ENCODE results near the gene ACTL8. TPM values are rescaled to one million over a fixed set of nuclear protein-coding genes. Genes with fewer than 3 reads are reported as not detected.

Gene ACTL8
- polyA plus RNA-seq, 1 donor (not counting 4 experiments of a cell fraction or from before 2014, with no cell fraction given), result not detected

- H4K20me1 ChIP-seq (ENCODE audit: control insufficient read depth, extremely low read depth, insufficient read depth, low read length), result no peaks in the 10 kb centered on the region
- no peak overlapping the region for H2AFZ ChIP-seq (ENCODE audit: control insufficient read depth, low read length)
- DNase-seq (ENCODE audit: low read depth, low spot score) (no peak), FAIRE-seq (no peak)
- no peaks in the 10 kb centered on the region for H3K79me2 ChIP-seq (ENCODE audit: control insufficient read depth, insufficient read depth, low read length)
- H3K9ac ChIP-seq (ENCODE audit: control insufficient read depth, extremely low read depth, insufficient read depth, low read length), result no peak overlapping the region
- H3K4me1 ChIP-seq (ENCODE audit: control insufficient read depth, extremely low read depth, insufficient read depth, low read length), result no peaks in the 10 kb centered on the region
- no peak overlapping the region for H3K27ac ChIP-seq (ENCODE audit: control insufficient read depth, insufficient read depth, low read length)
- H3K4me2 ChIP-seq (ENCODE audit: control insufficient read depth, extremely low read depth, insufficient read depth, low read depth, low read length), result no peak overlapping the region
- TF ChIP-seq EZH2 (IDR thresholded peaks at IDR 0.05; ENCODE audit: low read length), result no peak
- TF ChIP-seq, protein P1, sequence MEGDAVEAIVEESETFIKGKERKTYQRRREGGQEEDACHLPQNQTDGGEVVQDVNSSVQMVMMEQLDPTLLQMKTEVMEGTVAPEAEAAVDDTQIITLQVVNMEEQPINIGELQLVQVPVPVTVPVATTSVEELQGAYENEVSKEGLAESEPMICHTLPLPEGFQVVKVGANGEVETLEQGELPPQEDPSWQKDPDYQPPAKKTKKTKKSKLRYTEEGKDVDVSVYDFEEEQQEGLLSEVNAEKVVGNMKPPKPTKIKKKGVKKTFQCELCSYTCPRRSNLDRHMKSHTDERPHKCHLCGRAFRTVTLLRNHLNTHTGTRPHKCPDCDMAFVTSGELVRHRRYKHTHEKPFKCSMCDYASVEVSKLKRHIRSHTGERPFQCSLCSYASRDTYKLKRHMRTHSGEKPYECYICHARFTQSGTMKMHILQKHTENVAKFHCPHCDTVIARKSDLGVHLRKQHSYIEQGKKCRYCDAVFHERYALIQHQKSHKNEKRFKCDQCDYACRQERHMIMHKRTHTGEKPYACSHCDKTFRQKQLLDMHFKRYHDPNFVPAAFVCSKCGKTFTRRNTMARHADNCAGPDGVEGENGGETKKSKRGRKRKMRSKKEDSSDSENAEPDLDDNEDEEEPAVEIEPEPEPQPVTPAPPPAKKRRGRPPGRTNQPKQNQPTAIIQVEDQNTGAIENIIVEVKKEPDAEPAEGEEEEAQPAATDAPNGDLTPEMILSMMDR (optimal IDR thresholded peaks at IDR 0.05 in 1 of 3, IDR thresholded peaks at IDR 0.05 in 1 of 3, conservative IDR thresholded peaks at IDR 0.05 in 1 of 3; ENCODE audit: extremely low read depth in 1 of 3, insufficient read depth in 2 of 3, low read length in 3 of 3), result no peak
- no peaks in the 10 kb centered on the region for H3K36me3 ChIP-seq (ENCODE audit: control insufficient read depth in 2 of 2, extremely low read depth in 1 of 2, insufficient read depth in 2 of 2, low read length in 2 of 2)
- H3K4me3 ChIP-seq (ENCODE audit: control insufficient read depth in 2 of 3, extremely low read depth in 1 of 3, insufficient read depth in 2 of 3, low read depth in 1 of 3, low read length in 3 of 3), result no peak overlapping the region
- H3K9me3 ChIP-seq (ENCODE audit: control insufficient read depth, low read depth, low read length), result no peaks in the 10 kb centered on the region
- no peaks in the 10 kb centered on the region for H3K27me3 ChIP-seq (ENCODE audit: control insufficient read depth, extremely low read depth, insufficient read depth, low read length)
- no peaks in the 10 kb centered on the region for H3K9me1 ChIP-seq (ENCODE audit: control insufficient read depth, extremely low read depth, insufficient read depth, low read length)
- dilution Hi-C loops (cut with MboI; ENCODE audit: extremely low pct_ligation_motif_present, low sequenced_read_pairs), result no loop called here
Observed at GRCh38 chr1:17765444-17766411, 10.6 kb downstream of the ACTL8 start.

GRCh38 chr1:17768651-17769241, 13.6 kb downstream of the ACTL8 start:
- Histone ChIP-seq H2AFZ (ENCODE audit: control insufficient read depth, low read length) (no peak overlapping the region), H3K79me2 (ENCODE audit: control insufficient read depth, insufficient read depth, low read length) (no peaks in the 10 kb centered on the region), H3K27ac (ENCODE audit: control insufficient read depth, insufficient read depth, low read length) (no peak overlapping the region), H3K4me1 (ENCODE audit: control insufficient read depth, extremely low read depth, insufficient read depth, low read length) (no peaks in the 10 kb centered on the region), H3K9ac (ENCODE audit: control insufficient read depth, extremely low read depth, insufficient read depth, low read length) (no peak overlapping the region), H3K27me3 (ENCODE audit: control insufficient read depth, extremely low read depth, insufficient read depth, low read length) (no peaks in the 10 kb centered on the region), H3K4me2 (ENCODE audit: control insufficient read depth, extremely low read depth, insufficient read depth, low read depth, low read length) (no peak overlapping the region), H4K20me1 (ENCODE audit: control insufficient read depth, extremely low read depth, insufficient read depth, low read length) (no peaks in the 10 kb centered on the region), H3K4me3 (ENCODE audit: control insufficient read depth in 2 of 3, extremely low read depth in 1 of 3, insufficient read depth in 2 of 3, low read depth in 1 of 3, low read length in 3 of 3) (no peak overlapping the region), H3K9me1 (ENCODE audit: control insufficient read depth, extremely low read depth, insufficient read depth, low read length) (no peaks in the 10 kb centered on the region), H3K9me3 (ENCODE audit: control insufficient read depth, low read depth, low read length) (no peaks in the 10 kb centered on the region), H3K36me3 (ENCODE audit: control insufficient read depth in 2 of 2, extremely low read depth in 1 of 2, insufficient read depth in 2 of 2, low read length in 2 of 2) (no peaks in the 10 kb centered on the region)
- FAIRE-seq, result no peak
- TF ChIP-seq, protein P1 (optimal IDR thresholded peaks at IDR 0.05 in 1 of 3, IDR thresholded peaks at IDR 0.05 in 1 of 3, conservative IDR thresholded peaks at IDR 0.05 in 1 of 3; ENCODE audit: extremely low read depth in 1 of 3, insufficient read depth in 2 of 3, low read length in 3 of 3), result no peak
- no peak for TF ChIP-seq EZH2 (IDR thresholded peaks at IDR 0.05; ENCODE audit: low read length)
- DNase-seq (ENCODE audit: low read depth, low spot score), result no peak
- dilution Hi-C loops (cut with MboI; ENCODE audit: extremely low pct_ligation_motif_present, low sequenced_read_pairs), result no loop called here

All from keratinocyte (primary cell).